ENCODE results near the gene PLCB3. TPM values are rescaled to one million over a fixed set of nuclear protein-coding genes. Genes with fewer than 3 reads are reported as not detected.

Gene PLCB3
- polyA plus RNA-seq, 1 donor, result 115 TPM

- H3K4me3 ChIP-seq (ENCODE audit: low read length), result no peak overlapping the region
- peaks cover 10% of the 10 kb centered on the region for H3K4me1 ChIP-seq (ENCODE audit: control insufficient read depth, insufficient read depth, low read length)
- no peaks in the 10 kb centered on the region for H3K36me3 ChIP-seq (ENCODE audit: control insufficient read depth, insufficient read depth, low read length)
- WGBS (ENCODE audit: insufficient coverage, low lambda C conversion rate), result no CpG with 5 or more reads among the region's 13 CpGs
- peaks cover 42% of the 10 kb centered on the region for H3K27me3 ChIP-seq (ENCODE audit: control insufficient read depth, insufficient read depth, low read length)
- H3K9me3 ChIP-seq (ENCODE audit: control insufficient read depth, low read depth, low read length), result no peaks in the 10 kb centered on the region
- no peak for DNase-seq
- H3K27ac ChIP-seq (ENCODE audit: low read length), result no peak overlapping the region
These were observed 37.8 kb downstream of the PLCB3 start for GRCh38 chr11:64289002-64289564.

GRCh38 chr11:64290352-64291261 lies 39.3 kb downstream of the PLCB3 start:
- H3K9me3 ChIP-seq (ENCODE audit: control insufficient read depth, low read depth, low read length), result no peaks in the 10 kb centered on the region
- peaks cover 57% of the 10 kb centered on the region for H3K27me3 ChIP-seq (ENCODE audit: control insufficient read depth, insufficient read depth, low read length)
- H3K36me3 ChIP-seq (ENCODE audit: control insufficient read depth, insufficient read depth, low read length), result no peaks in the 10 kb centered on the region
- DNase-seq, result no peak
- H3K4me1 ChIP-seq (ENCODE audit: control insufficient read depth, insufficient read depth, low read length), result peaks cover 10% of the 10 kb centered on the region
- H3K4me3 ChIP-seq (ENCODE audit: low read length), result no peak overlapping the region
- H3K27ac ChIP-seq (ENCODE audit: low read length), result no peak overlapping the region
- no CpG with 5 or more reads among the region's 10 CpGs for WGBS (ENCODE audit: insufficient coverage, low lambda C conversion rate)

GRCh38 chr11:64291262-64291751 lies 40.0 kb downstream of the PLCB3 start, which contains the start of gene KCNK4:
Gene KCNK4 (plus strand): TSS chr11:64291302. CDS start chr11:64293019, 1,717 bp downstream.
- no peak for DNase-seq
- Histone ChIP-seq H3K27me3 (ENCODE audit: control insufficient read depth, insufficient read depth, low read length) (peaks cover 64% of the 10 kb centered on the region), H3K4me1 (ENCODE audit: control insufficient read depth, insufficient read depth, low read length) (peaks cover 6% of the 10 kb centered on the region), H3K36me3 (ENCODE audit: control insufficient read depth, insufficient read depth, low read length) (no peaks in the 10 kb centered on the region), H3K4me3 (ENCODE audit: low read length) (no peak within 1 kb of the TSS), H3K27ac (ENCODE audit: low read length) (no peak within 1 kb of the TSS), H3K9me3 (ENCODE audit: control insufficient read depth, low read depth, low read length) (no peaks in the 10 kb centered on the region)
- no CpG with 5 or more reads among the region's 45 CpGs for WGBS (ENCODE audit: insufficient coverage, low lambda C conversion rate)

GRCh38 chr11:64291752-64292459 lies 40.6 kb downstream of the PLCB3 start:
- Histone ChIP-seq H3K4me3 (ENCODE audit: low read length) (no peak overlapping the region), H3K27me3 (ENCODE audit: control insufficient read depth, insufficient read depth, low read length) (peaks cover 70% of the 10 kb centered on the region), H3K36me3 (ENCODE audit: control insufficient read depth, insufficient read depth, low read length) (no peaks in the 10 kb centered on the region), H3K4me1 (ENCODE audit: control insufficient read depth, insufficient read depth, low read length) (peaks cover 3% of the 10 kb centered on the region), H3K9me3 (ENCODE audit: control insufficient read depth, low read depth, low read length) (no peaks in the 10 kb centered on the region), H3K27ac (ENCODE audit: low read length) (no peak overlapping the region)
- no peak for DNase-seq
- WGBS (ENCODE audit: insufficient coverage, low lambda C conversion rate), result no CpG with 5 or more reads among the region's 96 CpGs

GRCh38 chr11:64292460-64293254 lies 41.3 kb downstream of the PLCB3 start:
- no peak for DNase-seq
- H3K36me3 ChIP-seq (ENCODE audit: control insufficient read depth, insufficient read depth, low read length), result no peaks in the 10 kb centered on the region
- H3K27me3 ChIP-seq (ENCODE audit: control insufficient read depth, insufficient read depth, low read length), result peaks cover 78% of the 10 kb centered on the region
- WGBS (ENCODE audit: insufficient coverage, low lambda C conversion rate), result no CpG with 5 or more reads among the region's 42 CpGs
- H3K9me3 ChIP-seq (ENCODE audit: control insufficient read depth, low read depth, low read length), result no peaks in the 10 kb centered on the region
- H3K4me1 ChIP-seq (ENCODE audit: control insufficient read depth, insufficient read depth, low read length), result peaks cover 3% of the 10 kb centered on the region
- H3K27ac ChIP-seq (ENCODE audit: low read length), result no peak overlapping the region
- no peak overlapping the region for H3K4me3 ChIP-seq (ENCODE audit: low read length)

- no peak for DNase-seq
- peaks cover 7% of the 10 kb centered on the region for H3K4me1 ChIP-seq (ENCODE audit: control insufficient read depth, insufficient read depth, low read length)
- H3K27ac ChIP-seq (ENCODE audit: low read length), result no peak overlapping the region
- no peaks in the 10 kb centered on the region for H3K36me3 ChIP-seq (ENCODE audit: control insufficient read depth, insufficient read depth, low read length)
- WGBS (ENCODE audit: insufficient coverage, low lambda C conversion rate), result 40% methylated on average over 1 of the region's 3 CpGs
- H3K27me3 ChIP-seq (ENCODE audit: control insufficient read depth, insufficient read depth, low read length), result peaks cover 94% of the 10 kb centered on the region
- no peak overlapping the region for H3K4me3 ChIP-seq (ENCODE audit: low read length)
- peaks cover under 1% of the 10 kb centered on the region for H3K9me3 ChIP-seq (ENCODE audit: control insufficient read depth, low read depth, low read length)
These were observed 43.4 kb downstream of the PLCB3 start for GRCh38 chr11:64294774-64295173.

GRCh38 chr11:64295760-64296159 lies 44.4 kb downstream of the PLCB3 start:
- WGBS (ENCODE audit: insufficient coverage, low lambda C conversion rate), result no CpG with 5 or more reads among the region's 4 CpGs

GRCh38 chr11:64296236-64296635 lies 44.9 kb downstream of the PLCB3 start:
- WGBS (ENCODE audit: insufficient coverage, low lambda C conversion rate), result no CpG with 5 or more reads among the region's 1 CpG
- H3K4me1 ChIP-seq (ENCODE audit: control insufficient read depth, insufficient read depth, low read length), result peaks cover 19% of the 10 kb centered on the region
- H3K27me3 ChIP-seq (ENCODE audit: control insufficient read depth, insufficient read depth, low read length), result peaks cover 94% of the 10 kb centered on the region
- no peak overlapping the region for H3K27ac ChIP-seq (ENCODE audit: low read length)
- no peaks in the 10 kb centered on the region for H3K36me3 ChIP-seq (ENCODE audit: control insufficient read depth, insufficient read depth, low read length)
- no peak overlapping the region for H3K4me3 ChIP-seq (ENCODE audit: low read length)
- no peak for DNase-seq
- H3K9me3 ChIP-seq (ENCODE audit: control insufficient read depth, low read depth, low read length), result peaks cover 3% of the 10 kb centered on the region

More at GRCh38 chr11:64295760-64296159, 44.4 kb downstream of the PLCB3 start:
- Histone ChIP-seq H3K9me3 (ENCODE audit: control insufficient read depth, low read depth, low read length) (peaks cover 3% of the 10 kb centered on the region), H3K27me3 (ENCODE audit: control insufficient read depth, insufficient read depth, low read length) (peaks cover 94% of the 10 kb centered on the region), H3K4me1 (ENCODE audit: control insufficient read depth, insufficient read depth, low read length) (peaks cover 17% of the 10 kb centered on the region), H3K4me3 (ENCODE audit: low read length) (no peak overlapping the region), H3K27ac (ENCODE audit: low read length) (no peak overlapping the region), H3K36me3 (ENCODE audit: control insufficient read depth, insufficient read depth, low read length) (no peaks in the 10 kb centered on the region)
- DNase-seq, result no peak

GRCh38 chr11:64296830-64297698 lies 45.7 kb downstream of the PLCB3 start:
- WGBS (ENCODE audit: insufficient coverage, low lambda C conversion rate), result no CpG with 5 or more reads among the region's 34 CpGs
- no peak overlapping the region for H3K27ac ChIP-seq (ENCODE audit: low read length)
- H3K9me3 ChIP-seq (ENCODE audit: control insufficient read depth, low read depth, low read length), result peaks cover 3% of the 10 kb centered on the region
- peaks cover 19% of the 10 kb centered on the region for H3K4me1 ChIP-seq (ENCODE audit: control insufficient read depth, insufficient read depth, low read length)
- no peaks in the 10 kb centered on the region for H3K36me3 ChIP-seq (ENCODE audit: control insufficient read depth, insufficient read depth, low read length)
- H3K27me3 ChIP-seq (ENCODE audit: control insufficient read depth, insufficient read depth, low read length), result peaks cover 97% of the 10 kb centered on the region
- no peak overlapping the region for H3K4me3 ChIP-seq (ENCODE audit: low read length)
- DNase-seq, result no peak

Data from large intestine (tissue), 3 donors.